Uterus (tissue), 2 donors: ENCODE measurements around the gene MTMR1.

Experiments used
- CTCF ChIP-seq, 4 experiments: fragments of 200-600 bp in 2 of 4; fragments of 450-650 bp in 2 of 4; sonication (generic) in 2 of 4; IDR thresholded peaks; one replicate each; pipeline ENCODE4 v1.5.1; 2016 to 2019; ENCODE audit warnings: antibody characterized with exemption in 4 of 4, mild to moderate bottlenecking in 2 of 4, moderate library complexity in 1 of 4
- POLR2A ChIP-seq, 2 donors: fragments of 450-650 bp; IDR thresholded peaks; one replicate each; pipeline ENCODE4 v1.6.1; 2016; ENCODE audit warnings: antibody characterized with exemption in 2 of 2, mild to moderate bottlenecking in 1 of 2, moderate library complexity in 1 of 2

- TF ChIP-seq POLR2A (IDR thresholded peaks at IDR 0.05) (no peak), CTCF (IDR thresholded peaks at IDR 0.05) (no peak)
Observed at GRCh38 chrX:150655788-150656187, 37.4 kb upstream of the MTMR1 start.
